Pons (tissue), 1 donor: ENCODE results near the gene PLCXD3.
"Not testable (repeated sequence)": the region's sequence is repeated elsewhere in the genome, so short reads cannot be mapped to it uniquely, and the experiment has no call there.

Source experiments
- DNase-seq: peaks from one replicate; pipeline ENCODE4 v3.0.0-alpha.2; 2016; ENCODE audit warnings: low spot score

PLCXD3 gene

DNA sequence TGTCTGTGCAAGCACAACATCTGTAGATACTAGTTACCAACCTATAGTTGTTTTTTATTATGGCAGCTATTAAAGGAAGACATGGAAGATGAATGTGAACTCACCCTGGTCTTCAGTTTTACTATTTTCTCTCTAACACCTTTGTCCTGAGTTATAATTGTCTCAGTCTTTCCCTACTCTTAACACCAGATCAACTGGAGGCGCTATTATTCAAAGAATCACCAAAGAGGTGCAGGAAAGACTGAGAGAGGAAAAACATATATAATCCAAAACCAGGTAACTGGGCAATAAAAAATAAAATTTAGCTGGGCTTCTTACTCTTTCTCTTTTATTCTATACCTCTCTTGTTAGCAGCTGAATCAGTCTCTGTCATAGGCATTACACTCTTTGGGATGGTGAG is 162.8 kb downstream of the PLCXD3 start:
- DNase-seq, result no peak

GRCh38 chr5:41346609-41347008 is 163.8 kb downstream of the PLCXD3 start:
- peak; percentile 42 for DNase-seq

GRCh38 chr5:41345295-41345694 is 165.1 kb downstream of the PLCXD3 start:
- DNase-seq, result no peak

DNA sequence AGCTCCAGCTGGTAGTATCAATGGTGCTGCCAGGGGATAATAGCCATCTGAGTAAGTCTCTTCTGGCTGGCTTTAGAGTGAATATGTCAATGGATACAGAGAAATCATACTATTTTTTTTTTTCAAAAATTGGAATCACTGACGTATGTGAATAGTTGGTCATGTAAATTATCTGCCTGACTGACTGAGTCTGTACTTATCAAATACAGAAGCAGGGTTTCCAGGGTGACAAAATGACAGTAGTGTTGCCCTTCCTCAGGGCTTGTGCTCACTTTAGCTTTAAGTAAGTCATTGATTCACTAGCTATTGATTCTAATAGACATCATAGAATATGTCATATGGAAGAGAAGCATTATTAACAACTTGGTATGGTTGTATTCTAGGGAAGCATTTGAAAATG is 171.1 kb downstream of the PLCXD3 start:
- no peak for DNase-seq

- no peak for DNase-seq
Measured at GRCh38 chr5:41338136-41338675, 172.2 kb downstream of the PLCXD3 start.

GRCh38 chr5:41337724-41338123 is 172.7 kb downstream of the PLCXD3 start:
- DNase-seq, result no peak

- DNase-seq, result no peak
Measured at GRCh38 chr5:41337216-41337615, 173.2 kb downstream of the PLCXD3 start.

DNA sequence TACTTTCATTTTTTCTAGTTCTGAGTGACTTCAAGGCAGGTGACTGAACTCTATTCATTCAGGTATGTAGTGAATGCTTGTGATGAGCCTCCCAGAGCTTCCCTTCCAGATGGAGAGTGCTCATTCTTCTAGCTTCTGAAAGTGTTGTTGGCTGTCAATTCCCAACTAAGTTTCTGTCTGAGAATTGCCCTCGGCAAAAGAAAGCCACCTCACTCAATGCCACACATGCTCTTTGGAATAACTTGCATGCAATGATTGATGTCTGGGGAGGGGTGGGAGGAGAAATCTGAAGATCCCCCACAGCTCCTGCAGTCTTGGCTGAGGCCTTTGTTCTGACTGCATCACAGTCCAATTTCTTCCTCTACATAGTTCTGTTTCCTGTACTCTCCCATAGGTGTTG is 173.9 kb downstream of the PLCXD3 start:
- no peak for DNase-seq

GRCh38 chr5:41335596-41336181 is 174.7 kb downstream of the PLCXD3 start:
- DNase-seq, result peak; percentile 52

- peak; percentile 94 for DNase-seq
Measured at GRCh38 chr5:41334758-41335157, 175.6 kb downstream of the PLCXD3 start.

DNA sequence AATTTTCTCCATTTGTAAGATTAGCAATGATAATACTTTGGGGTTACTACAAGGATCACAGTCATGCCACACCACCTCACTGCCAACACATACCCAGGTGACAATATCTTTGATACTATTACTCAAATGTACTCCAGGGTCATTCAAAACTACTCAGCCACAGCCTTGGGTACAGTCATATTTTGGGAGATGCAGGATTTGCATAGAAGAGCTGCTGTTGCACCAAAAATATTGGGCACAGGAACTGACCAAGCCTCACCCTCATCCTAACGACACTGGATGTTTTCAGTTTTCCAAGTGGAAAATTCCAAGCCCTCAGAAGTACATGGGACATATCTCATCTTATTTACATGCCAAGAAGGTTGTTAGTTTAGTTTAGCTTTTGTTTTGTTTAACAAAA is 176.2 kb downstream of the PLCXD3 start:
- no peak for DNase-seq

GRCh38 chr5:41325074-41325473 is 185.3 kb downstream of the PLCXD3 start:
- no peak for DNase-seq

DNA sequence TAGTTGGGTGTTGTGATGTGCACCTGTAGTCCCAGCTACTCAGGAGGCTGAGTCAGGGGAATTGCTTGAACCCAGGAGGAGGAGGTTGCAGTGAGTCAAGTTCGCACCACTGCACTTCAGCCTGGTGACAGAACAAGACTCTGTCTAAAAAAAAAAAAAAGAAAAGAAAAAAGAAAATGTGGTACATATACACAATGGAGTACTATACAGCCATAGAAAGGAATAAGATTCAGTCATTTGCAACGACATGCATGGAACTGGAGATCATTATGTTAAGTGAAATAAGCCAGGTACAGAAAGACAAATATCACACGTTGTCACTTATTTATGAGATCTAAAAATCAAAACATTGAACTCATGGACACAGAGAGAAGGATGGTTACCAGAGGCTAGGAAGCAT is 187.6 kb downstream of the PLCXD3 start:
- DNase-seq, result not testable (repeated sequence)

GRCh38 chr5:41312478-41313060 is 197.8 kb downstream of the PLCXD3 start:
- no peak for DNase-seq

DNA sequence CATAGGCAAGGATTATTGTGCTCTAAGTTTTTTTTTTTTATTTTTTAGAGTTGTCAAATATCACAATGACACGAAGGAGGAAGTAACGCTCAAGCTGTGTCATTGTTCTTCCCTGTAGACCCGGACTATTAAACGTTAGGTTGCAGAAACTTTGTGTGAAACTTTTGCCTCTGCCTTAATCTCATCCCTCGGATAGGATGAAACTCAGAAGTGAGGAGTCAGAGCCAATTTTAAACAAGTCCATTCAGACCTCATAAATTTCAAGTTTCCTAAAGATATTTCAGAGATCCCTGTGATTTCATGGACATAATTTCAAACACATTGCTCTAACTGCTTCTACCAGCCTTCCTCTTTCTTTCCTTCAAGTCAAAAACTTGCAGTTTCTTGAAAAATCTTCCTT is 198.3 kb downstream of the PLCXD3 start:
- DNase-seq, result no peak

- no peak for DNase-seq
Measured at GRCh38 chr5:41309275-41309674, 201.1 kb downstream of the PLCXD3 start.

DNA sequence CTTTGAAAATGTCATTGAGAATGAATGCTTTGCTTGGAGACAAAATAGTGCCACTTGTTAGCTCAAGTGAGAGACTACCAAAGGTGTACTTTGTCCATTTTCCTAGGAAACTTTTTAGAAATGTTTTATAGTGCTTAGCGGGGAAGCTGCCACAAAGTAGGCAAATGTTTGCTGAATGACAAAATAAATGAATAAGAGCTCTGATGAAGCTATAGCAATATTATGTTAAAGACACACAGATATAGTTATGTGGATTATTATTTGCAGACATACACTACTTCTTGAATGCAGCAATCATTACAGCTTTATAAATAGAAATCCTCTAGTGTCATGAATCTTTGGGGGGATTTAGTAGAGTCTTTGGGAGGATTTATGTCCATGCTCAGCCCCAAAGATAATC is 204.4 kb downstream of the PLCXD3 start:
- no peak for DNase-seq

DNA sequence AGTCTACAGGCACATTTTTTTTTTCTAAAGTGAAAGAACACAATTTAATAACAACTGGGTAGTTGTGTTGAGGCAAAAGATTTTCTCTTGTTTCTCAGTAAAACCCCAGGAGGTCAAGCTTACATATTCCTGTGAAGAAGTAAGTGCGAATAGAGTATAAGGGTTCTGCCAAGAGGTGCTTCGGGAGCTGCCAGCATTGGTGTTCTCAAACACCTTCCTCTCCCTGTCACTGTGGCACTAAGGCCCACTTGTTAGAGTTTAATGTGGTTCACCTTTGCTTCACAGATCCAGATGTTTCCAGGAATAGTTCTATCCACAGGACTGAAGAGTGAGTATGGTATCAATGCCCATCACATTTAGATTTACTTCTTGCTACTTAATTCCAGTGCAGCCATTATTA is 205.3 kb downstream of the PLCXD3 start:
- DNase-seq, result no peak

DNA sequence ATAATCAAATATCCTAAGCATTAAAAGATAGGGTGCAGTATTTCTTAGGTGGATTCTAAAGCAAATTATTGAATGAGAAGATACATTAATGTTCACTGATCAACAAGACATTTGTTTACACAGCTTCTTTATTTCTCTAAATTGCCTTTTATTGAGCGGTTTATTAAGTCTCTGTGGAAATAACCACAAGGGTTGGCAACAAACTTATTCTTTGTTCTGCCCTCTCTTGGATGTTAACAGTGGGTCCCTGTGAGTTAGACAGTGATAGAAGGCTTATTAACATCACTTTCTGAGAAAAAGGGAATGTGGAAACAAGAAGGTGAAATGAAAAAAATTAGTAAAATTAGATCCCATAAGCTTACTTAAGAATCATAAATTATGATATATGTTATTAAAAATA is 214.3 kb downstream of the PLCXD3 start:
- DNase-seq, result no peak

DNA sequence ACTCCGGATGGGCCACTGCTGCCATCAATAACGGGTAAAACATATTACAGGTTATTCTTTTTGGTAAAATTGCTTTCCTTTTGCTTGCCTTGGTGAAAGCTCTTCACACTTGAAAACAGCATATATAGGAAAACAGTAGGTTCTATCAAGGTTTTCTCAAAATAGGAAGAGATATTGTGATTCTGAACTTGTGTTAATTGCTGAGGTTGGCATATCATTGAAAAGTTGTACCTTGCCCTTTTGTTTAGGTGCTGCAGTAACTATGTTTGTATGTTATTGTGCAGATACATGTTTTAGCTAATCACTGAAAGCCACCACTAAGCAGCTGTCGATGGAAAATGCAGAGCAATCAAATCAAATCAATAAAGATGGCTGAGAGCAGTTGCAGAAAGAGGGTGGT is 219.1 kb downstream of the PLCXD3 start:
- no peak for DNase-seq

GRCh38 chr5:41290810-41291209 is 219.6 kb downstream of the PLCXD3 start:
- no peak for DNase-seq

- no peak for DNase-seq
Measured at GRCh38 chr5:41289970-41290464, 220.4 kb downstream of the PLCXD3 start.

GRCh38 chr5:41286696-41287095 is 223.7 kb downstream of the PLCXD3 start:
- DNase-seq, result no peak

- no peak for DNase-seq
Measured at GRCh38 chr5:41286165-41286564, 224.2 kb downstream of the PLCXD3 start.
